H1 (cell line): ENCODE measurements around the gene LAMB1. TPM values are rescaled to one million over a fixed set of nuclear protein-coding genes. Genes with fewer than 3 reads are reported as not detected.

Source experiments
- CTCF ChIA-PET: fragments of 300-600 bp; sonication (Branson Sonifier 250); formaldehyde crosslinking; loops from one replicate; lab custom pipeline; 2021; ENCODE audit not compliant: partially characterized antibody; lab: Charles Lee
- POLR2A ChIA-PET: fragments of 300-600 bp; sonication (Branson Sonifier 250); formaldehyde crosslinking; loops from one replicate; lab custom pipeline; 2021; ENCODE audit warnings: inconsistent platforms; ENCODE audit not compliant: partially characterized antibody; lab: Charles Lee
- DNase-seq, 2 experiments: peaks; one replicate each; pipeline versions ENCODE4 v3.0.0 to v3.0.0-alpha.2; 2010 to 2022; ENCODE audit warnings: low spot score in 2 of 2, low read depth in 1 of 2, mixed read lengths in 1 of 2
- FAIRE-seq: peaks from 2 replicates; lab custom pipeline; 2011; peaks lifted over from hg19 to GRCh38; lab: Jason Lieb, UNC
- H2AFZ ChIP-seq: 2 replicates; pipeline ENCODE4 v1.8.1; 2012; ENCODE audit warnings: low read length, inconsistent platforms
- H2AK5ac ChIP-seq: 2 replicates; pipeline ENCODE4 v1.6.1; 2013; ENCODE audit warnings: low read depth, low read length
- H2BK120ac ChIP-seq: replicated peaks from 2 replicates; pipeline ENCODE3; 2013; ENCODE audit warnings: low read depth, low read length, inconsistent platforms
- H2BK12ac ChIP-seq: 2 replicates; pipeline ENCODE4 v1.6.1; 2013; ENCODE audit warnings: low read depth, low read length
- H2BK15ac ChIP-seq: 2 replicates; pipeline ENCODE4 v1.6.1; 2013; ENCODE audit warnings: low read length
- H2BK20ac ChIP-seq: 2 replicates; pipeline ENCODE4 v1.6.1; 2013; ENCODE audit warnings: low read length
- H2BK5ac ChIP-seq: 2 replicates; pipeline ENCODE4 v1.6.1; 2013; ENCODE audit warnings: low read depth, low read length
- H3K14ac ChIP-seq: 2 replicates; pipeline ENCODE4 v1.6.1; 2013; ENCODE audit warnings: inconsistent platforms; ENCODE audit not compliant: insufficient read length
- H3K18ac ChIP-seq: 2 replicates; pipeline ENCODE4 v1.6.1; 2013; ENCODE audit warnings: low read length; ENCODE audit errors: extremely low read depth
- H3K23ac ChIP-seq: 2 replicates; pipeline ENCODE4 v1.6.1; 2013; ENCODE audit warnings: inconsistent platforms; ENCODE audit not compliant: insufficient read length
- H3K23me2 ChIP-seq: 2 replicates; pipeline ENCODE4 v1.6.1; 2013; ENCODE audit warnings: low read depth, low read length
- H3K27ac ChIP-seq: 2 replicates; pipeline ENCODE4 v1.6.1; 2011; ENCODE audit warnings: low read depth, low read length, inconsistent platforms
- H3K27me3 ChIP-seq, 4 experiments: replicated peaks in 1 of 4; 1 replicate in 1 of 4; 2 replicates in 3 of 4; pipeline versions ENCODE4 v1.6.1 to v1.8.1; 2011 to 2013; ENCODE audit warnings: low read length in 3 of 4, mild to moderate bottlenecking in 3 of 4, inconsistent platforms in 2 of 4, mixed read lengths in 2 of 4, moderate library complexity in 1 of 4; ENCODE audit not compliant: control insufficient read depth in 3 of 4, insufficient read depth in 3 of 4; ENCODE audit errors: extremely low read depth in 1 of 4
- H3K36me3 ChIP-seq, 4 experiments: 2 replicates each; pipeline versions ENCODE4 v1.6.1 to v1.8.1; 2011 to 2013; ENCODE audit warnings: mild to moderate bottlenecking in 4 of 4, low read length in 3 of 4, moderate library complexity in 2 of 4, control low read depth in 1 of 4, inconsistent platforms in 1 of 4; ENCODE audit not compliant: insufficient read depth in 4 of 4, control insufficient read depth in 2 of 4
- H3K4ac ChIP-seq: replicated peaks from 2 replicates; pipeline ENCODE3; 2013; ENCODE audit warnings: low read length, low read depth, mixed read lengths, inconsistent platforms; ENCODE audit not compliant: insufficient read length
- H3K4me1 ChIP-seq, 4 experiments: replicated peaks in 1 of 4; 1 replicate in 1 of 4; 2 replicates in 3 of 4; pipeline versions ENCODE4 v1.6.1 to v1.8.1; 2011 to 2013; ENCODE audit warnings: low read length in 3 of 4, inconsistent platforms in 2 of 4, mixed read lengths in 1 of 4; ENCODE audit not compliant: insufficient read depth in 4 of 4, control insufficient read depth in 3 of 4
- H3K4me2 ChIP-seq, 2 experiments: 2 replicates each; pipeline versions ENCODE4 v1.6.1 to v1.8.1; 2011 to 2013; ENCODE audit warnings: low read depth in 2 of 2, low read length in 2 of 2, control low read depth in 1 of 2, inconsistent platforms in 1 of 2, mild to moderate bottlenecking in 1 of 2; ENCODE audit not compliant: insufficient read depth in 1 of 2
- H3K4me3 ChIP-seq, 4 experiments: fragments of 200-600, 300-600 bp in 1 of 4; sonication (generic), shearing (Covaris generic), sonication (Bioruptor Twin) in 1 of 4; 2 replicates each; pipeline versions ENCODE4 v1.5.1 to v1.8.1; 2011 to 2016; ENCODE audit warnings: low read length in 4 of 4, low read depth in 3 of 4, control low read depth in 2 of 4, inconsistent platforms in 2 of 4, mild to moderate bottlenecking in 2 of 4, mixed read lengths in 1 of 4, moderate library complexity in 1 of 4; ENCODE audit not compliant: insufficient read depth in 2 of 4; ENCODE audit errors: extremely low read depth in 1 of 4
- H3K56ac ChIP-seq: replicated peaks from 2 replicates; pipeline ENCODE3; 2013; ENCODE audit warnings: low read depth, mild to moderate bottlenecking, mixed read lengths, low read length, inconsistent platforms; ENCODE audit not compliant: insufficient read length
- H3K79me1 ChIP-seq: 2 replicates; pipeline ENCODE4 v1.6.1; 2013; ENCODE audit warnings: low read depth, low read length, control low read depth
- H3K79me2 ChIP-seq, 2 experiments: 2 replicates each; pipeline versions ENCODE4 v1.6.1 to v1.8.1; 2012 to 2013; ENCODE audit warnings: low read length in 2 of 2, mild to moderate bottlenecking in 2 of 2, inconsistent platforms in 1 of 2; ENCODE audit not compliant: insufficient read depth in 2 of 2, control insufficient read depth in 1 of 2
- H3K9ac ChIP-seq, 4 experiments: replicated peaks in 1 of 4; 1 replicate in 1 of 4; 2 replicates in 3 of 4; pipeline versions ENCODE4 v1.6.1 to v1.8.1; 2011 to 2013; ENCODE audit warnings: low read depth in 3 of 4, low read length in 3 of 4, control low read depth in 2 of 4, mild to moderate bottlenecking in 2 of 4, moderate library complexity in 2 of 4, inconsistent platforms in 1 of 4; ENCODE audit errors: extremely low read depth in 1 of 4
- H3K9me3 ChIP-seq, 2 experiments: 2 replicates each; pipeline versions ENCODE4 v1.6.1 to v1.8.1; 2012 to 2013; ENCODE audit warnings: mild to moderate bottlenecking in 2 of 2, moderate library complexity in 2 of 2, control low read depth in 1 of 2, inconsistent platforms in 1 of 2, low read depth in 1 of 2, low read length in 1 of 2, mixed read lengths in 1 of 2; ENCODE audit not compliant: insufficient read depth in 2 of 2
- H4K20me1 ChIP-seq, 2 experiments: replicated peaks in 1 of 2; 2 replicates each; pipeline versions ENCODE3 to v1.8.1; 2011 to 2013; ENCODE audit warnings: inconsistent platforms in 2 of 2, low read length in 2 of 2, mild to moderate bottlenecking in 1 of 2; ENCODE audit not compliant: insufficient read depth in 2 of 2, control insufficient read depth in 1 of 2
- H4K5ac ChIP-seq: 2 replicates; pipeline ENCODE4 v1.6.1; 2013; ENCODE audit warnings: low read length, low read depth, mixed read lengths, inconsistent platforms; ENCODE audit not compliant: insufficient read length
- H4K8ac ChIP-seq: 2 replicates; pipeline ENCODE4 v1.8.0; 2013; ENCODE audit warnings: mild to moderate bottlenecking, moderate library complexity, low read length, inconsistent platforms; ENCODE audit not compliant: insufficient read depth; ENCODE audit errors: extremely low read depth
- H4K91ac ChIP-seq: replicated peaks from 2 replicates; pipeline ENCODE3; 2013; ENCODE audit warnings: low read length, mixed read lengths, inconsistent platforms; ENCODE audit not compliant: insufficient read length
- WGBS, 2 experiments: shearing (Covaris generic) in 1 of 2; methylation state at CpG; one replicate each; pipeline versions ENCODE4 v1.1.6 to v1.1.7; 2013 to 2015; ENCODE audit warnings: low lambda C conversion rate in 2 of 2, mixed read lengths in 2 of 2, inconsistent platforms in 1 of 2, low coverage in 1 of 2, missing lambda C conversion rate in 1 of 2; ENCODE audit not compliant: insufficient replicate concordance in 2 of 2, insufficient coverage in 1 of 2, insufficient read length in 1 of 2; ENCODE audit errors: extremely low coverage in 1 of 2, missing lambda C conversion rate in 1 of 2; 5-methylcytosine and 5-hydroxymethylcytosine counted together
- polyA plus RNA-seq, 7 experiments: library from polyadenylated mRNA; depleted of rRNA in 3 of 7; stranded (reverse) in 5 of 7; unstranded in 2 of 7; fragments of >200 nt in 5 of 7; fragments of 200-250 nt in 2 of 7; gene quantifications; 1 replicate in 5 of 7; 2 replicates in 1 of 7; 4 replicates in 1 of 7; pipeline versions ENCODE4 v1.2.1 to v1.2.3, GENCODE V29; 2011 to 2013; ENCODE audit warnings: missing spikeins in 2 of 7, mixed read lengths in 2 of 7
- total RNA-seq: library from RNA; stranded (reverse); fragmentation: NEBNext Ultra II Directional; extraction: Animal tissue kit (Norgen Biotek cat#: 25700); gene quantifications from 2 replicates; pipeline ENCODE4 v1.2.1, GENCODE V29; 2021

LAMB1 gene
- total and polyA plus RNA-seq, 2 of the 8 experiments (the other 6 are each of a cell fraction or from before 2014, with no cell fraction given), result 31.9 to 38.5 TPM

DNA sequence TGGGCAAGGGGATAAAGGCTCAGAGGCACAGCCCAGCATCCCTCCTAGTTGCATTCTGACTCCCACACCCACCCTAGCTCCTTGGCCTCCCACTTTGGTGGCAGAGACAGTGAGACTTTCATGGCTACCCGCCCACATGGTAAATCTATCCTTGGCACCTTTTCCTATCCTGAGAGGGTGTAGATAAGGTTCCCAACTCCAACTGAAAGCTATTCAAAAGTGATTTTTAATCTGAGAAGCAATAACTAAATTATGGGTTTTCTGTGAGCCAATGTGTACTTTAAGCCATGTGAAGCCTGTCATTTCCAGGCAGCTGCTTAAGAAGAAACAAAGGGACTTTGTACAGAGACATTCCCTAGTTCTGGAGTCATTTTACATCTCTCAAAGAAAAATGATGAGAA lies 9.1 kb downstream of the LAMB1 start:
- Histone ChIP-seq H3K14ac (no peak overlapping the region), H3K27ac (no peak overlapping the region), H4K20me1 (no peaks in the 10 kb centered on the region), H4K5ac (no peak overlapping the region), H3K18ac (no peak overlapping the region), H2BK15ac (no peak overlapping the region), H3K79me1 (no peaks in the 10 kb centered on the region), H3K9ac (no peak overlapping the region), H2BK5ac (no peak overlapping the region), H2AFZ (no peak overlapping the region), H3K4me3 (no peak overlapping the region), H3K56ac (no peak overlapping the region), H2BK12ac (no peak overlapping the region), H3K9me3 (no peaks in the 10 kb centered on the region), H3K36me3 (peaks cover 0 to 24% (median 7%) of the 10 kb centered on the region in 4 experiments; a peak in 4 of 8 replicates), H3K4ac (no peak overlapping the region), H3K23ac (no peak overlapping the region), H3K79me2 (no peaks in the 10 kb centered on the region), H4K8ac (no peak overlapping the region), H3K4me2 (no peak overlapping the region), H3K23me2 (no peaks in the 10 kb centered on the region), H3K4me1 (no peaks in the 10 kb centered on the region; a peak in 2 of 7 replicates), H2BK20ac (no peak overlapping the region), H2AK5ac (no peak overlapping the region), H3K27me3 (no peaks in the 10 kb centered on the region), H2BK120ac (no peak overlapping the region), H4K91ac (no peak overlapping the region)
- WGBS, 2 experiments, result 100% methylated on average over 1 of the region's 1 CpG; no CpG with 5 or more reads in 1 of the 2 experiments
- DNase-seq (no peak), FAIRE-seq (no peak)
- CTCF ChIA-PET, result interaction anchor here (2.0 to 2.8 kb wide), 2 partner anchors 9 to 23 kb away, joined by 4 to 7 read pairs; partner anchors contain the start of gene LAMB1
- POLR2A ChIA-PET, result no interaction called here
